MG63 (cell line): ENCODE data around the gene CCDC47. TPM values are rescaled to one million over a fixed set of nuclear protein-coding genes. Genes with fewer than 3 reads are reported as not detected.

Experiments used
- DNase-seq: peaks from one replicate; pipeline ENCODE4 v3.0.0-alpha.2; 2020
- H3K27me3 ChIP-seq: fragments of 250-450 bp; sonication (Bioruptor Pico); 2 replicates; pipeline ENCODE4 v1.5.1; 2020; ENCODE audit warnings: mild to moderate bottlenecking, moderate library complexity
- H3K36me3 ChIP-seq: fragments of 250-450 bp; sonication (Bioruptor Pico); 2 replicates; pipeline ENCODE4 v1.5.1; 2020; ENCODE audit warnings: mild to moderate bottlenecking, moderate library complexity
- H3K4me3 ChIP-seq: fragments of 250-450 bp; sonication (Bioruptor Pico); 2 replicates; pipeline ENCODE4 v1.5.1; 2020; ENCODE audit warnings: mild to moderate bottlenecking, moderate library complexity
- H3K9me3 ChIP-seq: fragments of 250-450 bp; sonication (Bioruptor Pico); 2 replicates; pipeline ENCODE4 v1.5.1; 2020; ENCODE audit warnings: mild to moderate bottlenecking, moderate library complexity
- total RNA-seq: library from RNA; depleted of rRNA; stranded (reverse); fragments of >200 nt; shearing (Covaris generic); gene quantifications from 2 replicates; pipeline ENCODE4 v1.2.3, GENCODE V29; 2014; ENCODE audit warnings: low replicate concordance; rRNA removed

Gene CCDC47
- total RNA-seq, 1 experiment from 2014 or later, result 49.1 TPM

DNA sequence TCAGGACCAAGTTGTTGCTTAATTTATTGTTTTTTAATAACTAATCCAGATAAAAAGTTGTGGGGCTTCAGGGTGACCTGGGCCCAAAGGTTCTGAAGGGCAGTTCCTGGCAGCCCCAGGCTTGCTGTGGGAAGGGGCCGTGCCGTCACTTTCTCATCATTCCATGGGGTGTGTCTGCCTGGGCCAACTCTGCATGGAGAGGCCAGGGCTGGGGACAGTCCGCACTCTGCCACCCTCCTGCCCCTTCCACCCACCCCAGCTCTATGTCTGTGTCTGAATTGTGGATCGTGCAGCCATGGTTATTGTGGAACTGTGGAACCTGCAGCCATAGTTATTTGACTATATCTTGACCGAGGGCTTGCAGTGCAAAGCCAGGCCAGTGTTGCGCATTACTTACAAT, 77.5 kb downstream of the CCDC47 start:
- Histone ChIP-seq H3K36me3 (peaks cover 11% of the 10 kb centered on the region; the same call in 1 of the 2 replicates), H3K4me3 (no peak overlapping the region), H3K9me3 (no peaks in the 10 kb centered on the region), H3K27me3 (no peaks in the 10 kb centered on the region)
- DNase-seq, result no peak

Other genes with a start within 250 kb of the CCDC47 start
- gene DCAF7, start 223.1 kb downstream of the CCDC47 start, total RNA-seq, result 7.5 and 21.6 TPM in 2 replicates
- 22.2 and 42.3 TPM in 2 replicates for gene TACO1, start 172.7 kb downstream of the CCDC47 start, total RNA-seq
- 10.2 and 12.9 TPM in 2 replicates for gene MAP3K3, start 151.2 kb downstream of the CCDC47 start, total RNA-seq
- 0.64 and 3.3 TPM in 2 replicates for gene LIMD2, start 73.5 kb downstream of the CCDC47 start, total RNA-seq
- 18.7 and 29.0 TPM in 2 replicates for gene STRADA, start 31.8 kb downstream of the CCDC47 start, total RNA-seq
- 37.7 and 83.3 TPM in 2 replicates for gene DDX42, start 573 bp upstream of the CCDC47 start, total RNA-seq
- gene PSMC5, start 53.8 kb upstream of the CCDC47 start, total RNA-seq, result 116 and 133 TPM in 2 replicates
- gene FTSJ3, start 54.1 kb upstream of the CCDC47 start, total RNA-seq, result 33.3 and 58.6 TPM in 2 replicates
- gene SMARCD2, start 69.1 kb upstream of the CCDC47 start, total RNA-seq, result 156 and 163 TPM in 2 replicates
- not detected in 2 replicates for gene CSH2, start 100.1 kb upstream of the CCDC47 start, total RNA-seq
- gene GH2, start 108.3 kb upstream of the CCDC47 start, total RNA-seq, result not detected in 2 replicates
- gene CSH1, start 123.0 kb upstream of the CCDC47 start, total RNA-seq, result not detected in 2 replicates
- gene CSHL1, start 137.7 kb upstream of the CCDC47 start, total RNA-seq, result not detected in 2 replicates
- gene GH1, start 145.2 kb upstream of the CCDC47 start, total RNA-seq, result not detected in 2 replicates
- gene CD79B, start 158.7 kb upstream of the CCDC47 start, total RNA-seq, result not detected in 2 replicates
- not detected in 2 replicates for gene SCN4A, start 199.3 kb upstream of the CCDC47 start, total RNA-seq
- gene PRR29, start 224.8 kb upstream of the CCDC47 start, total RNA-seq, result not detected in 2 replicates
- not detected in 2 replicates for gene ICAM2, start 247.0 kb upstream of the CCDC47 start, total RNA-seq